Myometrial cell (primary cell): ENCODE measurements around the gene RBM4. TPM values are rescaled to one million over a fixed set of nuclear protein-coding genes. Genes with fewer than 3 reads are reported as not detected.

Experiments used
- total RNA-seq: library from RNA; depleted of rRNA; stranded (reverse); fragments of >200 nt; gene quantifications from 2 replicates; pipeline ENCODE4 v1.2.3, GENCODE V29; 2015

RBM4 gene
- 96.6 and 136 TPM in 2 replicates for total RNA-seq

GRCh38 chr11:66638177-66639065 is at the start of gene RBM4:
Gene RBM4 (plus strand): TSS chr11:66638703. CDS start chr11:66639712, 1,009 bp downstream.

GRCh38 chr11:66592457-66593302 is 45.8 kb upstream of the RBM4 start, which contains the start of the genes CCDC87 and CCS:
Gene CCDC87 (minus strand): TSS chr11:66593063. CDS start chr11:66593015, 48 bp downstream.
Gene CCS (plus strand): TSS chr11:66593185. CDS start chr11:66593262, 77 bp downstream.

GRCh38 chr11:66616379-66617154 is 21.9 kb upstream of the RBM4 start, which contains the start of gene RBM14:
Gene RBM14 (plus strand): TSS chr11:66616630. CDS start chr11:66616721, 91 bp downstream.

GRCh38 chr11:66677599-66678375 is 39.3 kb downstream of the RBM4 start, which contains the start of gene RBM4B:
Gene RBM4B (minus strand): TSS chr11:66677887. CDS start chr11:66677079, 808 bp downstream.

Other genes starting within 250 kb of the RBM4 start
- gene NPAS4, start 217.7 kb upstream of the RBM4 start, total RNA-seq = not detected in 2 replicates
- gene MRPL11, start 199.9 kb upstream of the RBM4 start, total RNA-seq = 63.1 and 66.9 TPM in 2 replicates
- gene PELI3, start 171.8 kb upstream of the RBM4 start, total RNA-seq = 5.3 and 6.3 TPM in 2 replicates
- gene DPP3, start 158.3 kb upstream of the RBM4 start, total RNA-seq = 60.1 and 79.0 TPM in 2 replicates
- gene BBS1, start 128.1 kb upstream of the RBM4 start, total RNA-seq = 30.8 and 39.8 TPM in 2 replicates
- 23.9 and 28.5 TPM in 2 replicates for gene ZDHHC24, start 92.7 kb upstream of the RBM4 start, total RNA-seq
- under 0.01 and 0.18 TPM in 2 replicates for gene ACTN3, start 91.8 kb upstream of the RBM4 start, total RNA-seq
- gene CTSF, start 70.1 kb upstream of the RBM4 start, total RNA-seq = 9.5 and 14.5 TPM in 2 replicates
- under 0.01 and 0.35 TPM in 2 replicates for gene CCDC87, start 45.6 kb upstream of the RBM4 start, total RNA-seq
- 32.4 and 40.1 TPM in 2 replicates for gene CCS, start 45.5 kb upstream of the RBM4 start, total RNA-seq
- gene RBM14, start 22.1 kb upstream of the RBM4 start, total RNA-seq = 34.2 and 34.9 TPM in 2 replicates
- 21.0 and 22.3 TPM in 2 replicates for gene RBM4B, start 39.2 kb downstream of the RBM4 start, total RNA-seq
- 0.18 and 0.29 TPM in 2 replicates for gene SPTBN2, start 90.5 kb downstream of the RBM4 start, total RNA-seq
- 20.2 and 40.1 TPM in 2 replicates for gene RCE1, start 204.7 kb downstream of the RBM4 start, total RNA-seq
- gene LRFN4, start 218.4 kb downstream of the RBM4 start, total RNA-seq = 23.6 and 28.9 TPM in 2 replicates